Nephron (organoid): ENCODE data around the gene EP300.
"Not testable (repeated sequence)": the region's sequence is repeated elsewhere in the genome, so short reads cannot be mapped to it uniquely, and the experiment has no call there.

ENCODE experiments used
- H3K27ac Mint-ChIP-seq, 3 experiments: 2 replicates each; pipeline ENCODE4 v1.8.0; 2020; ENCODE audit warnings: mixed read lengths in 3 of 3, mild to moderate bottlenecking in 2 of 3, moderate library complexity in 1 of 3
- H3K27me3 Mint-ChIP-seq: 2 replicates; pipeline ENCODE4 v1.8.0; 2021; ENCODE audit warnings: low read depth, mild to moderate bottlenecking, moderate library complexity, mixed read lengths
- H3K36me3 Mint-ChIP-seq: 2 replicates; pipeline ENCODE4 v1.8.0; 2020; ENCODE audit warnings: low read depth, mixed read lengths
- H3K4me1 Mint-ChIP-seq: 2 replicates; pipeline ENCODE4 v1.8.0; 2020; ENCODE audit warnings: mixed read lengths
- H3K4me3 Mint-ChIP-seq, 3 experiments: 2 replicates each; pipeline ENCODE4 v1.8.0; 2020; ENCODE audit warnings: mild to moderate bottlenecking in 3 of 3, mixed read lengths in 3 of 3, moderate library complexity in 2 of 3
- H3K9me3 Mint-ChIP-seq: 2 replicates; pipeline ENCODE4 v1.8.0; 2020; ENCODE audit warnings: mixed read lengths
- TF ChIP-seq, protein P1 (sequence below), 3 experiments: fragments of 200-600 bp; sonication (generic); IDR thresholded peaks; one replicate each; pipeline ENCODE4 v1.5.0; 2021; ENCODE audit warnings: antibody characterized with exemption in 3 of 3; ENCODE audit not compliant: unreplicated experiment in 3 of 3

EP300 gene

DNA sequence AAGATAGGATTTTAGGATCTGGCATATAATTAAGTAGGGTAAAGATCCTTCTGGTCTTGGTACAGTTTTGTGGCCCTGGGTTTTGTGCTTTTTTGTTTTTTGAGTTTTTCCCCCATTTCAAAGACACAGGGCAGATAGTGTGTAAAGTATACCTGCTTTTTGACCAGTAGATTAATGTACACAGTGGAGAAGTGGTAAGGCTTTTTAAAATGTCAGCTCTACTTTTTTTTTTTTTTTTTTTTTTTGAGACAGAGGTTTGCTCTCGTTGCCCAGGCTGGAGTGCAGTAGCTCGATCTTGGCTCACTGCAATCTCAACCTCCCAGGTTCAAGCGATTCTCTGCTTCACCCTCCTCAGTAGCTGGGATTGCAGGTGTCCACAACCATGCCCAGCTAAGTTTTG, 4.0 kb downstream of the EP300 start:
- Mint-ChIP-seq H3K4me3 (peak overlapping the region; percentile 42 to 98 (median 68)), H3K4me1 (peaks cover 41% of the 10 kb centered on the region), H3K9me3 (no peaks in the 10 kb centered on the region), H3K36me3 (peaks cover 31% of the 10 kb centered on the region), H3K27me3 (no peaks in the 10 kb centered on the region), H3K27ac (peak overlapping the region in 2 of 3 experiments; percentile 14 to 58)
- TF ChIP-seq, protein P1, sequence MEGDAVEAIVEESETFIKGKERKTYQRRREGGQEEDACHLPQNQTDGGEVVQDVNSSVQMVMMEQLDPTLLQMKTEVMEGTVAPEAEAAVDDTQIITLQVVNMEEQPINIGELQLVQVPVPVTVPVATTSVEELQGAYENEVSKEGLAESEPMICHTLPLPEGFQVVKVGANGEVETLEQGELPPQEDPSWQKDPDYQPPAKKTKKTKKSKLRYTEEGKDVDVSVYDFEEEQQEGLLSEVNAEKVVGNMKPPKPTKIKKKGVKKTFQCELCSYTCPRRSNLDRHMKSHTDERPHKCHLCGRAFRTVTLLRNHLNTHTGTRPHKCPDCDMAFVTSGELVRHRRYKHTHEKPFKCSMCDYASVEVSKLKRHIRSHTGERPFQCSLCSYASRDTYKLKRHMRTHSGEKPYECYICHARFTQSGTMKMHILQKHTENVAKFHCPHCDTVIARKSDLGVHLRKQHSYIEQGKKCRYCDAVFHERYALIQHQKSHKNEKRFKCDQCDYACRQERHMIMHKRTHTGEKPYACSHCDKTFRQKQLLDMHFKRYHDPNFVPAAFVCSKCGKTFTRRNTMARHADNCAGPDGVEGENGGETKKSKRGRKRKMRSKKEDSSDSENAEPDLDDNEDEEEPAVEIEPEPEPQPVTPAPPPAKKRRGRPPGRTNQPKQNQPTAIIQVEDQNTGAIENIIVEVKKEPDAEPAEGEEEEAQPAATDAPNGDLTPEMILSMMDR (IDR thresholded peaks at IDR 0.05; ENCODE audit: unreplicated experiment in 3 of 3): no peak

DNA sequence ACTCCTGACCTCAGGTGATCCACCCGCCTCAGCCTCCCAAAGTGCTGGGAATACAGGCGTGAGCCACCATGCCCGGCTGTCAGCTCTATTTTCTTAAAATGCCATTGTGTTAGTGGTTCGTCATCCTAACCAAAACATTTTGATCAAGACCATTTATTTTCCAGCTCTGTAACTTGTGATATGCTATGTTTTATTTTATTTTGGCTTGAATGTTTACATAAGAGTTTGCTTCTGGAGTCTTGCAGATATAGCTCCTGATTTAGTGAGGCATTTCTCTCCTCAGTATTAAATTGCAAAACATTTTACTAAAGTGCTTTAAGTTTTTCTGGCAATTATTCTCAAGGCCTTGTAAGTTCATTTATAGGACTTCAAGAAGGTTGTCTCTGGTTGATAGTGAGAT, 4.4 kb downstream of the EP300 start:
- Mint-ChIP-seq H3K4me3 (peak overlapping the region; percentile 42 to 67 (median 56)), H3K4me1 (peaks cover 41% of the 10 kb centered on the region), H3K27ac (peak overlapping the region; percentile 27 to 75 (median 61)), H3K9me3 (no peaks in the 10 kb centered on the region), H3K36me3 (peaks cover 31% of the 10 kb centered on the region), H3K27me3 (no peaks in the 10 kb centered on the region)
- TF ChIP-seq, protein P1 (IDR thresholded peaks at IDR 0.05; ENCODE audit: unreplicated experiment in 3 of 3): no peak

DNA sequence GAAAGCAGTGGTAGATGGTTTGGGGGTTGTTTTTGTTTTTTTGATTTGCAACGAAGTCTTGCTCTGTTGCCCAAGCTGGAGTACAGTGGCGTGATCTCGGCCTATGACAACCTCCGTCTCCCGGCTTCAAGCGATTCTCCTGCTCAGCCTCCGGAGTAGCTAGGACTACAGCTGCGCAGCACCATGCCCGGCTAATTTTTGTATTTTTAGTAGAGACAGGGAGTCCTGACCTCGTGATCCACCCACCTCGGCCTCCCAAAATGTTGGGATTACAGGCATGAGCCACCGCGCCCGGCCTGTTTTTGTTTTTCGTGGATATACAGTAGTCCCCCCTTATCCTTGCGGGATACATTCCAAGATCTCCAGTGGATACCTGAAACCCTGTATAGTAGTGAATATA, 6.6 kb downstream of the EP300 start:
- Mint-ChIP-seq H3K27ac (peak overlapping the region in 2 of 3 experiments; percentile 55 to 79), H3K9me3 (no peaks in the 10 kb centered on the region), H3K36me3 (peaks cover 49% of the 10 kb centered on the region), H3K27me3 (no peaks in the 10 kb centered on the region), H3K4me3 (peak overlapping the region in 2 of 3 experiments; percentile 1 to 13), H3K4me1 (peaks cover 43% of the 10 kb centered on the region)
- TF ChIP-seq, protein P1 (IDR thresholded peaks at IDR 0.05; ENCODE audit: unreplicated experiment in 3 of 3): no peak

DNA sequence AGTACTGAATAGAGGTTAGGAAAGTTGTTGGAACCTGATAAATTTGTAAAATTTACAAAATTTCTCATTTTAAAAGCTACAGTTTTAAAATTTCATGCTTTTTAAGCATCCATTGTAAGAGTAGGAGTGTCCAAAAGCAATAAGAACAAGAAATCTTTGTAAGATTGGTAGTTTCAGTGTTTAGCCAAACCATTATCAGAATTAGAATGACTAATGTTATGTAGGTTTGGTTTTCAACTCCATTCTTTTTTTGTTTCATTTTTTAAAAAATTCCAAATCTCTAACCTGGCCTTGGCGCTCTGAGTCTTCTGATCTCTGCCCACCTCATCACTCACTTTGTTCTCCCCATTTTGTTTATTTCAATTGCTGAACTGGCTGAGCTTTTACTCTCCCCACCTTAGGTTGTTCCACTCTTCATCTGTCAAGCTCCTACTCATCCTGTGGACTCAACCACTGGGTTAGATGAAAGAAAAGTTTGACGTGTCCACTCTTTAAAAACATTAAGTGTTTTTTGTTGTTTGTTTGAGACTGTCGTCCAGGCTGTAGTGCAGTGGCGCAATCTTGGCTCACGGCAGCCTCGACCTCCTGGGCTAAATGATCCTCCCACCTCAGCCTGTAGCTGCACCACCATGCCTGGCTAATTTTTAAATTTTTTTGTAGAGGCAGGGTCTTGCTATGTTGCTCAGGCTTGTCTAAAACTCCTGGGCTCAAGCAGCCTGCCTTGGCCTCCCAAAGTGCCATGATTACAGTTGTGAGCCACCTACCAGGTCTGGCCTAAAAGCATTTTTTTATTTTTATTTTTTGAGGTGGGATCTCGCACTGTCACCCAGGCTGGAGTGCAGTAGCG, 14.0 kb downstream of the EP300 start:
- Mint-ChIP-seq H3K4me3 (no peak overlapping the region), H3K4me1 (peaks cover 14% of the 10 kb centered on the region), H3K36me3 (peaks cover 40% of the 10 kb centered on the region), H3K27ac (no peak overlapping the region), H3K9me3 (no peaks in the 10 kb centered on the region), H3K27me3 (no peaks in the 10 kb centered on the region)
- TF ChIP-seq, protein P1 (IDR thresholded peaks at IDR 0.05; ENCODE audit: unreplicated experiment in 3 of 3): no peak

DNA sequence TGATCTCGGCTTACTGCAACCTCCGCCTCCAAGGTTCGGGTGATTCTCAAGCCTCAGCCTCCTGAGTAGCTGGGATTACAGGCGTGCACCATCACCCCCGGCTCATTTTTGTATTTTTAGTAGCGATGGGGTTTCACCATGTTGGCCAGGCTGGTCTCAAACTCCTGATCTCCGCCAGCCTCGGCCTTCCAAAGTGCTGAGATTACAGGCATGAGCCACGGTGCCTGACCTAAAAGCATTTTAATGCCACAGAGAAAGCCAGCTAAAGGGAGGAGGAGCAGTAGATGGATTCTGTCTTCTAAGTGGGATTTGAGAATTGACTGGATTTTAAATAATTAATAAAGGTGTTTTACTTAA, 14.6 kb downstream of the EP300 start:
- H3K27me3 Mint-ChIP-seq, H3K27ac Mint-ChIP-seq, H3K9me3 Mint-ChIP-seq, H3K4me3 Mint-ChIP-seq: not testable (repeated sequence)
- peaks cover 41% of the 10 kb centered on the region for H3K36me3 Mint-ChIP-seq
- peaks cover 14% of the 10 kb centered on the region for H3K4me1 Mint-ChIP-seq

DNA sequence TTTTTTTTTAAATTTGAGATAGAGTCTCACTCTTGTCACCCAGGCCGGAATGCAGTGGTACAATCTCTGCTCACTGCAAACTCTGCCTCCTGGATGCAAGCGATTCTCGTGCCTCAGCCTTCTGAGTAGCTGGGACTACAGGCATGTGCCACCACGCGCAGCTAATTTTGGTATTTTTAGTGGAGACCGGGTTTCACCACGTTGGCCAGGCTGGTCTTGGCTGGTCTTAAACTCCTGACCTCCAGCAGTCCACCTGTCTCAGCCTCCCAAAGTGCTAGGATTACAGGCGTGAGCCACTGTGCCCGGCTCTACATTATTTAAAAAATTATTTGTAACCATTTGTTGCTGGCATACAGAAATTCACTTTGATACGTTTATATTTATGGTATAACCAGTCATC, 18.6 kb downstream of the EP300 start:
- no peaks in the 10 kb centered on the region for H3K9me3 Mint-ChIP-seq
- TF ChIP-seq, protein P1 (IDR thresholded peaks at IDR 0.05; ENCODE audit: unreplicated experiment in 3 of 3): no peak
- H3K4me1 Mint-ChIP-seq: peaks cover 6% of the 10 kb centered on the region
- H3K27me3 Mint-ChIP-seq: no peaks in the 10 kb centered on the region
- no peak overlapping the region for H3K27ac Mint-ChIP-seq
- no peak overlapping the region for H3K4me3 Mint-ChIP-seq
- H3K36me3 Mint-ChIP-seq: peaks cover 37% of the 10 kb centered on the region
